Hepatocyte (in vitro differentiated cells): ENCODE measurements around the gene SLC5A1.

Experiments
- CTCF ChIP-seq: fragments of 200-600 bp; sonication (generic); IDR thresholded peaks from 2 replicates; pipeline ENCODE4 v1.5.1; 2016; ENCODE audit warnings: antibody characterized with exemption, mild to moderate bottlenecking; ENCODE audit not compliant: poor library complexity
- EZH2 ChIP-seq: fragments of 200-600 bp; sonication (generic); IDR thresholded peaks from 2 replicates; pipeline ENCODE4 v1.6.1; 2016; ENCODE audit warnings: antibody characterized with exemption, mild to moderate bottlenecking, borderline replicate concordance
- EZH2phosphoT487 ChIP-seq: fragments of 200-600 bp; sonication (generic); IDR thresholded peaks from one replicate; pipeline ENCODE4 v1.6.1; 2018; ENCODE audit warnings: antibody characterized with exemption, mild to moderate bottlenecking, low read depth, moderate library complexity; ENCODE audit not compliant: unreplicated experiment, severe bottlenecking

DNA sequence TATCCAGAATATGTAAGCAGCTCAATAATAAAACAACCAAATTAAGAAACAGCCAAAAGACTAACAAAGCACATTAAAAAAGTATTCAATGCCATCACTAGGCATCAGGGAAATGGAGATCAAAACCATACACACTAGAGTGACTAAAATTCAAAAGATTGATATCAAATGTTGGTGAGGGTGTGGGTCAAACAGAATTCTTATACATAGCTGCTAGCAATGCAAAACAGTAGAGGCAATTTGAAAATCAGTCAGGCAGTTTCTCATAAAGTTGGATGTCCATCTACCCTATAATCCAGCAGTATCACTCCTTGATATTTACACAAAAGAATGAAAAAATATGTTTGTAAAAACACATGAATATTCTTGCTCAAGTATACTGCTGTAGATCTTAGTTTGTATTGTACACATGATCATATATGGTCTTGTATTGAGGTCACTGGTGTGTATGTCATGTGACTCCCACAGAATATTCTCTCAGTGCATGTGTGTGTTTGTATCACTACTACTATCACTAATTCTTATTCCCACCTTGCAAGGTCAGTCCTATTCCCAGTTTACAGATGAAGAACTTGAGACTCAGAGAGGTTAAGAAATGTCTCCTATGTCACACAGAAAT, 54.9 kb downstream of the SLC5A1 start:
- no peak for TF ChIP-seq EZH2phosphoT487
- TF ChIP-seq CTCF = no peak
- no peak for TF ChIP-seq EZH2
